Psoas muscle (tissue), 8 donors: ENCODE results near the gene ING3. TPM values are rescaled to one million over a fixed set of nuclear protein-coding genes. Genes with fewer than 3 reads are reported as not detected.

Source experiments
- ATAC-seq, 4 donors: fragments of 200-7000 bp; cut with Tn5 transposase; one replicate each; pipeline ENCODE4 v1.9.1; 2020; ENCODE audit warnings: moderate library complexity in 3 of 4, mild to moderate bottlenecking in 2 of 4
- DNase-seq, 2 donors: peaks; one replicate each; pipeline ENCODE4 v3.0.0-alpha.2; 2020
- H3K27ac ChIP-seq: fragments of 200-600 bp; one replicate; pipeline ENCODE4 v1.8.0; 2022
- H3K27me3 ChIP-seq, 3 donors: fragments of 200-600 bp in 1 of 3; one replicate each; pipeline versions ENCODE4 v1.6.1 to v1.8.0; 2013 to 2022; ENCODE audit warnings: low read length in 2 of 3, mild to moderate bottlenecking in 2 of 3, moderate library complexity in 1 of 3; ENCODE audit not compliant: insufficient read depth in 3 of 3
- H3K36me3 ChIP-seq, 2 donors: fragments of 200-600 bp in 1 of 2; one replicate each; pipeline versions ENCODE4 v1.6.1 to v1.8.0; 2013 to 2022; ENCODE audit warnings: low read depth in 1 of 2, mild to moderate bottlenecking in 1 of 2, moderate library complexity in 1 of 2; ENCODE audit not compliant: insufficient read depth in 1 of 2
- H3K4me1 ChIP-seq: fragments of 200-600 bp; one replicate; pipeline ENCODE4 v1.8.0; 2022
- H3K4me3 ChIP-seq: fragments of 200-600 bp; one replicate; pipeline ENCODE4 v1.8.0; 2022; ENCODE audit warnings: mild to moderate bottlenecking
- H3K9me3 ChIP-seq: fragments of 200-600 bp; one replicate; pipeline ENCODE4 v1.8.0; 2022
- WGBS, 3 donors: extraction: QIAGEN DNeasy Blood & Tissue Kit; methylation state at CpG; one replicate each; pipeline versions ENCODE4 v1.1.6 to v1.1.7; 2013; 5-methylcytosine and 5-hydroxymethylcytosine counted together
- intact Hi-C, 2 donors: fragments of 100-400 bp; cut with DNase I; formaldehyde crosslinking; loops; one replicate each; pipeline versions ENCODE4 v1.11.0 to v1.14.2; 2022
- polyA plus RNA-seq, 3 donors: library from polyadenylated mRNA; stranded (reverse); fragments of 200-250 nt; gene quantifications; one replicate each; pipeline ENCODE4 v1.2.3, GENCODE V29; 2013
- total RNA-seq, 4 donors: library from RNA; stranded (reverse); fragmentation: NEBNext Ultra II Directional in 2 of 4; extraction: Animal tissue kit (Norgen Biotek cat#: 25700) in 2 of 4; gene quantifications; one replicate each; pipeline versions ENCODE4 v1.2.1 to v1.2.4, GENCODE V29; 2021 to 2023
- TF ChIP-seq, protein P1 (sequence below): fragments of 200-600 bp; IDR thresholded peaks from one replicate; pipeline ENCODE4 v1.8.0; 2022; ENCODE audit warnings: antibody characterized with exemption
- donor health status: healthy with polysubstance abuse.
- donor health status: DM: no; HTN: no; CAD: no; lungs with moderate emphysema.
- donor health status: Bipolar disorder and iron deficiency.
- donor health status: healthy.
- donor health status: DM: yes; HTN: yes; CAD: no.
- donor health status: DM: no; HTN: no; CAD: no.
- donor health status: DM: no; HTN: no; CAD: no.
- donor health status: DM: yes; HTN: yes; CAD: no.

The ING3 gene
- total and polyA plus RNA-seq, 7 donors: 5.5 to 10.1 (median 8.3) TPM

DNA sequence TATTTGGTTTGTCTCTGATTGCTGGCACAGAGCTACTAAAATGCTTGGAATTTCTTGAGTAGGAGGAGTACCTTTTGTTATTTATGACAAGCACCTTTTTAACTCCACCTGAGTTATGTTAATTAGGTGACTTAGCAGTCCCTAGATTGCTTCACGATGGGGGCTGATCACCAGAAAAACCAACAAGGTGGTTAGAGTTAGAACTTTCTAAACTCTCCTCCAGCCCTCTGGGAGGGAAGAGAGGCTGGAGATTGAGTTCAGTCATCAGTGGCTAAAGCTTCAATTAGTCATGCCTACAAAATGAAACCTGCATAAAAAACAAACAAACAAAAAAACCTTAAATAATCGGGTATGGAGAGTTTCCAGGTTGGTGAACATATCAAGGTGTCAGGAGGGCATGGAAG lies 23.6 kb upstream of the ING3 start:
- no peaks in the 10 kb centered on the region for H3K9me3 ChIP-seq
- H3K36me3 ChIP-seq: no peaks in the 10 kb centered on the region
- no peak for ATAC-seq
- H3K27ac ChIP-seq: no peak overlapping the region
- no peak for DNase-seq
- TF ChIP-seq, protein P1, sequence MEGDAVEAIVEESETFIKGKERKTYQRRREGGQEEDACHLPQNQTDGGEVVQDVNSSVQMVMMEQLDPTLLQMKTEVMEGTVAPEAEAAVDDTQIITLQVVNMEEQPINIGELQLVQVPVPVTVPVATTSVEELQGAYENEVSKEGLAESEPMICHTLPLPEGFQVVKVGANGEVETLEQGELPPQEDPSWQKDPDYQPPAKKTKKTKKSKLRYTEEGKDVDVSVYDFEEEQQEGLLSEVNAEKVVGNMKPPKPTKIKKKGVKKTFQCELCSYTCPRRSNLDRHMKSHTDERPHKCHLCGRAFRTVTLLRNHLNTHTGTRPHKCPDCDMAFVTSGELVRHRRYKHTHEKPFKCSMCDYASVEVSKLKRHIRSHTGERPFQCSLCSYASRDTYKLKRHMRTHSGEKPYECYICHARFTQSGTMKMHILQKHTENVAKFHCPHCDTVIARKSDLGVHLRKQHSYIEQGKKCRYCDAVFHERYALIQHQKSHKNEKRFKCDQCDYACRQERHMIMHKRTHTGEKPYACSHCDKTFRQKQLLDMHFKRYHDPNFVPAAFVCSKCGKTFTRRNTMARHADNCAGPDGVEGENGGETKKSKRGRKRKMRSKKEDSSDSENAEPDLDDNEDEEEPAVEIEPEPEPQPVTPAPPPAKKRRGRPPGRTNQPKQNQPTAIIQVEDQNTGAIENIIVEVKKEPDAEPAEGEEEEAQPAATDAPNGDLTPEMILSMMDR: no peak
- intact Hi-C loops: no loop called here
- no peaks in the 10 kb centered on the region for H3K4me1 ChIP-seq
- no peak overlapping the region for H3K4me3 ChIP-seq
- no peaks in the 10 kb centered on the region for H3K27me3 ChIP-seq
- WGBS, 3 donors: 37 to 41% (median 40%) methylated on average over 2 of the region's 2 CpGs

DNA sequence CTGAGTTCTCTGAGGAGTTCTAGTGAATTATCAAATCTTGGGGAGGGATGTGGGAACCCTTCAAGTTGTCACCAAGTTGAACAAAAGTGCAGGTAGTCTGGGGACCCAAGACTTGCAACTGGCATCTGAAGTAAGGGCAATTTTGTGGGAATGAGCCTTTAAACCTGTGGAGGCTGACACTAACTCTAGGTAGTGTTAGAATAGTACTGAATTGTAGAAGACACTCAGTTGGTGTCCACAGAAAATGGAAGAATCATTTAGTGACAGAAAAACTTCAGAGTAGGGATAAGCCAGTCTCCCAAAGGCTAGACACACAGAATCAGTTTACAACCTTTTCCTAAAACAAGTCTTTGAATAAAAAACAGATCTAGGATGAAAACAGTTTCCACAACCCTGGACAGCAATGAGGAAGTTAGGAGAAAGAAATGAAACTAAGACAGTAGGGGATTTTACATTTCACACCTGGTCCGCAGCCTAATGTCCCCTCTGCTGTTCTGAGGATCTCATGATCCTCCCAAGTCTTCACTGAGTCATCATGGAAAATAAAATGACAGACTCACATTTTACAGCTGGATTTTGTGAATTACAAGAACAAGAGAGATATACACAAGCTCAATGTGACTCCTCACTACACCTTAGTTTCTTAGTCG lies 23.0 kb upstream of the ING3 start:
- Histone ChIP-seq H3K4me3 (no peak overlapping the region), H3K9me3 (no peaks in the 10 kb centered on the region), H3K36me3 (no peaks in the 10 kb centered on the region), H3K27ac (no peak overlapping the region), H3K4me1 (no peaks in the 10 kb centered on the region), H3K27me3 (no peaks in the 10 kb centered on the region)
- intact Hi-C loops: no loop called here
- WGBS, 3 donors: 93 to 96% (median 94%) methylated on average over 2 of the region's 2 CpGs
- DNase-seq (no peak), ATAC-seq (no peak)
- TF ChIP-seq, protein P1: no peak

DNA sequence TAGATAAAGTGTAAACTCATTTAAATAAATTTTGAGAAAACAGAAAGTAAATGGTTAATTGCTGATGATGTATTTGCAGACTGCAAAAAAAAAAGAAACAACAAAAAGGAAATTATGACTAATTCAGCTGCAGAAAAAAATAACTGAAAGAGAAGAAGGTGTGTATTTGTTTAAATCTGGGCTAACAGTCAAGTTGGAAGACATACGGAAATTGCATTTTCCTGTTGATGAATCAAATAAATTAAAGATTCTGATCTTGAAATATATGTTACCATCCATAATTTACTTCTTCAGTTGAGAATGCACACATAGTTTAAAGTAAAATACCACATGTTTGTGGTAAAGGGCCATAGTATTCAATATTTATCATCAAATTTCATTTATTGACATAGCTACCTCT lies 19.3 kb upstream of the ING3 start:
- Histone ChIP-seq H3K27me3 (no peaks in the 10 kb centered on the region), H3K4me3 (no peak overlapping the region), H3K27ac (no peak overlapping the region), H3K9me3 (no peaks in the 10 kb centered on the region), H3K4me1 (no peaks in the 10 kb centered on the region), H3K36me3 (no peaks in the 10 kb centered on the region)
- TF ChIP-seq, protein P1: no peak
- no peak for ATAC-seq
- DNase-seq: no peak
- 62 to 65% (median 63%) methylated on average over 1 of the region's 1 CpG for WGBS, 3 donors
- intact Hi-C loops: no loop called here

DNA sequence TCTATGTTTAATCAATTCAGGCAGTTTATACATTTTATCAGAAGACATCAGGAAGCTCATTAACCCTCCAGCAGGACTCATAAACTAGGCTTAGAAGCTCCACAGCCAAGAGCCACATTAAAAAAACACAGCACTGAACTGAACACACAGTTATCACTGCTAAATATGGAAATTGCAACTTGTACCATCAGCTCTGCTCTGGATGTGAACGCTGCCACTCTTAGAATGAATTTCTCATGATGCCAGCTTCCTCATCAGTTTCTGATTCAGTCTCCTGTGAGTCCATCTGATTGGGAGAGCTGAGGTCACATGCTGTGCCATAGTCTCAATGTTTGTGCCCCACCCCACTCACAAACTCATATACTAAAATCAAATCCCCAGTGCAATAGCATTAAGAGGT lies 17.1 kb upstream of the ING3 start:
- Histone ChIP-seq H3K27me3 (no peaks in the 10 kb centered on the region), H3K27ac (no peak overlapping the region), H3K4me1 (no peaks in the 10 kb centered on the region), H3K4me3 (no peak overlapping the region), H3K9me3 (no peaks in the 10 kb centered on the region), H3K36me3 (no peaks in the 10 kb centered on the region)
- intact Hi-C loops: no loop called here
- no peak for ATAC-seq
- WGBS, 3 donors: 52 to 72% (median 61%) methylated on average over 1 of the region's 1 CpG
- TF ChIP-seq, protein P1: no peak
- DNase-seq: no peak

DNA sequence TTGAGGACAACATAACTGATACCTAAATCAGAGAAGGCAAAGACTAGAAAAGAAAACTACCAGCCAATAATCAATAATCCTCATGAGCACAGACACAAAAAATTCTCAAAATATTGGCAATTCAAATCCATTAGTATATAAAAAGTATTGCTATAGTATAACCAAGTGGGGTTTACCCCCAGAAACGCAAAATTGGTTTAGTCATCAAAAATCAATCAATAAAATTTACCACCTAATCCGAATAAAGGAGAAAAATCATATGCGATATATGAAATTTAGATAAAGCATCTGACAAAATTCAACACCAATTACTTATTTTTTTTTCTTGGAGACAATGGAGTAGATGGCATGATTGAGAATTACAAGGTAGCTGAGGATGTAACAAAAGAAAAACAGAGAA lies 11.2 kb upstream of the ING3 start:
- no peak for DNase-seq
- intact Hi-C loops: loop anchor here in 1 of 2 donors (5.0 kb wide), 1 partner anchor 132 kb away; no protein-coding TSS in a partner anchor
- no peak overlapping the region for H3K27ac ChIP-seq
- no peak for ATAC-seq
- TF ChIP-seq, protein P1: no peak
- H3K27me3 ChIP-seq: no peaks in the 10 kb centered on the region
- H3K9me3 ChIP-seq: no peaks in the 10 kb centered on the region
- no peak overlapping the region for H3K4me3 ChIP-seq
- WGBS, 3 donors: 95 to 98% (median 95%) methylated on average over 3 of the region's 3 CpGs
- no peaks in the 10 kb centered on the region for H3K36me3 ChIP-seq
- H3K4me1 ChIP-seq: no peaks in the 10 kb centered on the region
